Hematopoietic multipotent progenitor cell (in vitro differentiated cells): ENCODE results near the gene ATRNL1. TPM values are rescaled to one million over a fixed set of nuclear protein-coding genes. Genes with fewer than 3 reads are reported as not detected.
A peak's percentile ranks its signal among the peaks of the same experiment; 100 is the strongest.

ENCODE experiments used
- DNase-seq, 3 donors: peaks; one replicate each; pipeline ENCODE4 v3.0.0-alpha.2; 2011 to 2015; ENCODE audit warnings: low read depth in 2 of 3, low spot score in 2 of 3
- total RNA-seq: library from RNA; depleted of rRNA; stranded (reverse); fragments of >200 nt; gene quantifications from one replicate; pipeline ENCODE4 v1.2.3, GENCODE V29; 2012

Gene ATRNL1
- total RNA-seq, 1 donor: under 0.01 TPM

DNA sequence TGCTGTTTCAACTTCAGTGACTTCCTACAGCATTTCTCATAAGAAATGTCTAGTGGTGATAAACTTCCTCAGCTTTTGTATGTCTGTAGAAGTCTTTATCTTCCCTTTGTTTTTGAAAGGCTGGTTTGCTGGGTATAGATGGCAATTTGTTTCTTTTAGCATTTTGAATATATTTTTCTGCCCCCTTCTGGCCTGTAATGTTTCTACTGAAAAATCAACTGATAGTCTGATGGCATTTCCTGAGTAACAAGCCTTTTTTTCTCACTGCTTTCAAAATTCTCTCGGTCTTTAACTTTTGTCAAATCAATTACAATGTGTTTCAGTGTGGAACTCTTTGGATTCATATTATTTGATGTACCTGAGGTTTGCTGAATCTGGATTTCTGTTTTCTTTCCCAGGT, 487.1 kb downstream of the ATRNL1 start:
- DNase-seq: no peak

DNA sequence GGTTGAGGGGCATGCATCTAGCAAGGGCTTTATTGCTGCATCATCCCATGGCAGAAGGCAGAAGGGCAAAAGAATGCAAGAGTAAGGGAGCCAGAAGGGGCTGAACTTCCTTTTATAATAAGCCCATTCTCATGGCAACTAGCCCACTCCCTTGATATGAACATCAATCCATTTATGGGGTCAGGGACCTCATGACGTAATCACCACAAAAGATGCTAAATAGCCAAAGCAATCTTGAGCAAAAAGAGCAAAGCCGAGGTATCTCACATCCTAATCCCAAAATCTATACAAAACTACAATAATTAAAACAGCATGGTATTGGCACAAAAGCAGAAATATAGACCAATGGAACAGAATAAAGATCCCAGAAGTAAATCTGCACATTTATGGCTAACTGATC, 499.9 kb downstream of the ATRNL1 start:
- DNase-seq: no peak

DNA sequence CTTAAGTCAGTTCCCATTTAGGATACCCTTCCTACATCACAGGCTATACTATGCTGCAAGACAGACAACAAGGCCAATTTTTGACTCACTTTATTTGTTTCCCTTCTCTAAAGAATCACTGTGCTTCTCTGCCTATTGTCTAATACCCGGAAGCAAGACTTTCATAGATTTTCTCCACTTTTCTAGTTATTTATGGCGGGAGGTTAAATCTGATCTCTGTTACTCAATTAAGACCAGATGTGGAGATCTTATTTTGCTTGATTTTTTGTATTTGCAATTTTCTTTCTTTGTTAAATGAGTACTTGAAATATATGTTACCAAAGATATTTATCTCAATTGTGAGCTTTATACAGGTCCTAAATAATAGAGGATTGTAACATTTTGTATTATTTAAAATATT, 511.5 kb downstream of the ATRNL1 start:
- no peak for DNase-seq

DNA sequence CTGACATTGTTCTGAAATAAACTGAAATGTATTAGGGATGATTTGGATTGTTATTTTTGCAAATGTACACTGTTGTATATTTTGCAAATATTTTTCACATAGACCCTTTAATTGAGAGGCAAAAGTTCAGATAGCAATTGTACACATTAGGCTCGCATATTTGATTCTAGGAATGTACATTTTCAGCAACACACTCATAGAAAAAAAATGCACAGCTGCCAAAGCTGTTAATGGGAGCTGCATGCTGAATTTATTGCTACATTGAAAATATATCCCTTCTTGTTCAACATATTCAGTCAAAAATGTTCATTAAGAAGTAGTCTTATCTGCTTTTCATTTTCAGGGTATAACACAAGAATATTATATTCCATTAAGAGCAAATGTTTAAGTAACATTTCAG, 512.9 kb downstream of the ATRNL1 start:
- no peak for DNase-seq

DNA sequence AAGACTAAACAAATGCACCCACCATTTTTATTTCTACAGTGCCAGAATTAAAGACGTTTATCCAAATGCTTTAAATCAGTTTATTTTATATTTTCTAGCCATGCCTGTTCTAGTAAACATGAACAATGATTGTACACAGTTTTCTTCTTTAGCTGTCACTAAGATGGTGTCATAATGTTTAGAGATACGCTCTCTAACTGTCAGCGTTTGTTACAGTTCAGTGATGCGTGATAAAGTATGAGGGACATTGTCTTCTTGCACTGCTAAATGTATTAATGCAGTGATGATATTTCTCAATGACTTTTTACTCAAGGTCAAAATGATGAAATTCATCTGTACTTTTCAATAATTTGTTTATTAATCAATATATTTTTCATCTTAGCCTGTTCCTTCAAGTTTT, 513.6 kb downstream of the ATRNL1 start:
- no peak for DNase-seq

DNA sequence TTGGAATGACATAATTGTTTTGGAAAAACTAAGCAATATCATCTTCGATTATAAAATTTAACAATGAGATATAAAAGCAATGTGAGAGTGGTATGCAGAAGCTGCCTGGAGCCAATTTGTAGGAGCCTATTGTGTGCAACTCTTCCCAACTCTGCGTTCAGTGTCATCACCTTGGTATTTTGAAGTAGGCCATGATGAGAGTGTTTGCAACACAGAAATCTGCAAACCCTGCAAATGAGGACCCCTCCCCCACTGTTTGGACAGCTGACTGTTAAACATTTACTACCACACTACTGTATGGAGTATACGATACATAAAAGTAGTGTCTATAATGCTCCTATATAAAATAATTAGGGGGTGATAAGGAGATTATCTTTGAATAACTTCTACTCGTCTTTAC, 531.3 kb downstream of the ATRNL1 start:
- no peak for DNase-seq

DNA sequence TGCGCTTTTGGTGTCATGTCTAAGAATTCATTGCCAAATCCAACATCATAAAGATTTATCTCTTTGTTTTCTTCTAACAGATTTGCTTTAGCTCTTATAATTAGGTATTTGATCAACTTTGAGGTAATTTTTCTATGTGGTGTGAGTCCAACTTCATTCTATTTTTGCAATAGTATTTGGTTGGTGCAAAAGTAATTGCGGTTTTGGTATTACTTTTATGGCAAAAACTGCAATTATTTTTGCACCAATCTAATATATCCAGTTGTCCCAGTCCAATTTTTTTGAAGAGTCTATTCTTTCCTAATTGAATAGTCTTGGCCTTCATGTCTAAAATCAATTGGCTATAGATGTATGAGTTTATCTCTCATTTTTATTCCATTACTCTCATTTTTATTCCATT, 535.5 kb downstream of the ATRNL1 start:
- no peak for DNase-seq

DNA sequence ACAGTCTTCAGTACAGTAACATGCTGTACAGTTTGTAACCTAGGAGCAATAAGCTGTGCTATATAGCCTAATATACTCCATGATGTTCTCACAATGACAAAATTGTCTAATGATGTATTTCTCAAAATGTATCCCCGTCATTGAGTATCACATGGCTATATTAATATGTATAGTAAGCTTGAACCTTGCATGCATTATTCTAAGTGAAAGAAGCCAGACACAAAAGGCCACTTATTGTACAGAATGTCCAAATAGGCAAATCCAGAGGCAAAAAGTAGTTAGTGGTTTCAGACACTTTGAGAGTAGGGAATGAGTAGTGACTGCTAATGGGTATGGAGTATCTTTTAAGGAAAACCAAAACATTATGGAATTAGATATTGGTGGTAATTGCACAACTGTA, 545.1 kb downstream of the ATRNL1 start:
- DNase-seq: no peak

DNA sequence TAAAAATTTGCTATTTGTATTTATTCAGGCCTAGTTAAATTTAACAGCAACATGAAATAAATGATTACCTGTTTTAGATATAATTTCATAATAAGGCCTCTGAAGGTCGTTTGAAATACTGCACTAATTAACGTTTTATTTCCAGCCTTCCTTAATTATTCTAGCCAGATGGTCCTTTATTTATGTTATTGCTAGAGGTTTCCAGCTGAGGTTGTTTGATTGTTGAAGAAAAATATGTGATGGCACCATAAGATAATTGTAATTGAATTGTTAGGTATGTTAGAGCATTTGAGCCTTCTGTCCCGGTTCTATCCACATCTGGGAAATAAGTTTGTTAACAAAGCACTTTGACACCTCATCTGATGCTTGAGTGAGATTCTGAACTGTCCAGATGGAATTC, 556.1 kb downstream of the ATRNL1 start:
- DNase-seq: no peak

DNA sequence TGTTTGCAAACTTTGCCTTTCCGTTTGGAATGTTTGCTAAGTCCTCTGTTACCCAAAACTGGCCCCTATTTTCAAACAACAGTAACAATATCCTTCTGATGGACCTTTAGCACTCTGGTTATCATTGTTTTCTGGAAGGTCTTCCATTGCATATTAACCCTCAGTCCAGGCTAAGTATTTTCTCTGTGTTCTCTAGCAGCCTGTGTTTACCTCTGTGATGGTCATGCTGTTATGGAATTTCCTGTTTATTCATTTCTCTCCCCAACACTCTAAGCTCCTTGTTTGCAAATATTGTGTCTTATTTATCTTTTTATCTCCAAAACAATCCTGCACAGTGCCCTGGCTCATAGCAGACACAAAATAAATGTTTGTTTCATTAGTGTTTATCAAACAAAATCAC, 560.3 kb downstream of the ATRNL1 start:
- DNase-seq: no peak

DNA sequence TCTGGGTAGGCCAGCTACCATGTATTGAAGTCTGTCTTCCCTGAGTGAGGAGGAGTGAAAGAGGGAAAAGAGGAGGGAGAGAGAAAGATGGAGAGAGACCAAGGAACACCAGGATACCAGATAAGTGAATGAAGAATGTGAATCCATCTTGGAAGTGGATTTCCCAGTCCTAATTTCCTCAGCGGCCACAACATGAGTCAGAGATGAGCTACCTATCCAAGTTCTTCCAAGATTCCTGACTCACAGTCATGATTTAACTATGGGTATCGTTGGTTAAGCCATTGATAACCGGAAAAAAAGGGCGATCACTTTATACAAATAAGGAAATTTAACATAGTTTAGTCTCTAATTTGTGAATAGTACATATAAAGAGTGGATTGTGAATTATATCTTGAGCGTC, 561.8 kb downstream of the ATRNL1 start:
- no peak for DNase-seq

DNA sequence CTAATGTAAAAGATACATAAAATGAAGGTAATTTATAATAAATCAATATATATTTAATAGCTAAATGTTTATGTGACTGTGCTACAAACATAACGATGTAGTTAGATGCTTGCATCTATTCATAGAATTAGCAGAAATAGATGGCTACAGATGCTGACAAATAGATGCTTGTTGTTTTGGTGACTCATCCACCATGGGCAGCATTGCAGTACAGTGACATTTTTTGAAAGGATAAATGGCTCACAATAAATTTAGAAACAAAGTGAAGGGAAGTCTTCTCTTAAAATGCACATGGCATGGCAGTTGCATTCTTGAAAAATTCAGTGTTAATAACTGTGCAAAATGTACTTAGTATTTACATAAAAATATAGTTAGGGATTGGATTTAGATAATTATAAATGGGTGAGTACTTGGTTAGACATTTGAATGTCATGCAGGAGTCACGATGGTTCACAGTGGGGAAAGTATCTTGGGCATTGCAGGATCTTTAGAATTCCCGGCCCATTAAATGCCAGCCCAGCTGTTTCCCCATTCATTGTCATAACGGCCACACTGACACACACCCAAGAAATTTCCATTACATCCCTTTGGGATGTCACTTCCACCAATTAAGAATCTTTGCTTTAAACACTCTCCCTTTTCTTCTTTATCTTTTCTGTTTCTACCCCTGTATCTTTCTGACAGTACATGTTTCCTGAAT, 564.1 kb downstream of the ATRNL1 start:
- DNase-seq: no peak

DNA sequence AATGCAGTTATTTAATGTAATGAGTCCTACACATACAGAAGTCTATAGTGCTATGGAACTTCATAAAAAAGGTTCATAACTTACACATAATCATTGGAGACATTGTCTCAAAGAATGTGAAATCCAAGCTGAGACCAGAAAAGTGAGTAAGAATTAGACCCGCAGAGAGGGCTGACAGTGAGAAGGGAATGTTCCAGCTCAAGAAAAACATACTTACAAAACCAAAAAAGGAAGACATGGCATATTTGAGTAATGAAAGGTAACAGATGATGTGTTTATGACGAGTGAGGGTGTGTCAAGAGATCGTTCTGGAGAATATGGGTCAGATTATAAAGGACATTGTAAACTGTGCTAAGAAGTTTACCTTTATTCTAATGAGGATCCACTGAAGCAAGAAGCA, 566.5 kb downstream of the ATRNL1 start:
- no peak for DNase-seq

DNA sequence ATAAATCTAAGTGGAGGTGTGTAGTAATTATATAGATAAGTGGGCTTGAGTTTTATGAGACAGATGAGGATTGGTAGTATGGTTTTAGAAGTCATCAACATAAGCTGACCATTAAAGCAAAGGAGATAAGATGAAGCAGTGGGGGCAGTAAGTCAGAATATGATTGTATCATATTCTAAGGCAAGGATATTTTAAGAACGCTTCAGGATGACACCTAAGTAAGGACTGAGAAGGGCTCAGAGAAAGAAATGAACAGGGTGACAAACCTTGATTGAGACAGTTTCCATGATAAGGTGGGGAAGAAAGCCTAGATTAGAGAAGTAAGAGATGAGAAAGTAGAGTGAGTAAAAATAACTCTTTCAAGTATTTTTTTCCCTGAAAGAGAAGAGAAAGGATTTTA, 567.2 kb downstream of the ATRNL1 start:
- DNase-seq: no peak

DNA sequence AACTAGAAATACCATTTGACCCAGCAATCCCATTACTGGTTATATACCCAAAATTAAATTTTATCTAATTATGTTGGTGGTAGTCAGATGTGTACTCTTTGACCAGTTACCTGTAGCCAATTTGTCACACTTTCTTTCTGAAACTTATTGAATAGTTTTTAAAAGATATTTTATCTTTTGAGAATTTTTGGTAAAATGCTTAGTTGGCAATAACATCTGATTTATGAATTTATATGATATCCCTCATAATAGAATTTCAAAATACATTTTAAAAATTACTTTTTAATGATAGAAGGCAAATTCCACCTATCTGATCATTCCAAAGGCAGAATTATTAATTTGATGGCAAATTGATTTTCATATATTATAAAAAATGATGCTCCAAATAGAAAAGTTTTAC, 569.3 kb downstream of the ATRNL1 start:
- DNase-seq: no peak

DNA sequence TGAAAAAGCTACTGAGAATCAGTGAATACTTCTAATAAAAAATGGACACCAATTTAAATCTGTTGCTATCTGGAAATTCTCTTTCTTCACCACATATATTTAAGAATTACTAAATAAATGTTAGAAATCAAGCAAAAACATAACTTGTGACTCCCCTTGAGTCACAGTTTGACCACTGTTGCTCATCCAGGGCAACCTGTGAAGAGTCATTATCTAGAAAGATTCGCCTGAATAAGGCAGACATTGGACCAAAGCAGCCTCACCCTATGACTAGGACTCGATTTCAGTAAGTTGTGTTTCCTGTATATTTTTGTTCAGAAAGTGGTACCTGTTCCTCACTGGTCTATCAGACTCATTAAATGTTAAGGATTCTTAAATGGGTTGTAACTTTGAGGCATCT, 572.4 kb downstream of the ATRNL1 start:
- no peak for DNase-seq

DNA sequence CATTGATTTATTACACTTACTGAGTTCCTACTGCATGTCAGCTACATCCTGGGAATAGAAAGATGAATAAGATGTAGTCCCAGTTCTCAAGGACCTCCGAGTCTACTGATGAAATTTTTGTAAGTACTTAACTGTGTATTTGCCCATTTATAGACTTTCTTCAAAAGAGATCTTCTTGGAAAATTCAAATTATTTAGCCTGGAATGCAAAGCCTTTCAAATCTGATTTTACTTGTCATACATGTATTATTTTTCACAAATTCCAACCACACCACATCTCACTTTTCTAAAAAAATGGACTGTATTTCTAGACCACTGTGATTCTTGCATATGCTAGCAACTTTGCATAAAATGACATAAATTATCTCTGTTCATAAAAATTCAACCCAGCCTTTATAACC, 581.3 kb downstream of the ATRNL1 start:
- no peak for DNase-seq

DNA sequence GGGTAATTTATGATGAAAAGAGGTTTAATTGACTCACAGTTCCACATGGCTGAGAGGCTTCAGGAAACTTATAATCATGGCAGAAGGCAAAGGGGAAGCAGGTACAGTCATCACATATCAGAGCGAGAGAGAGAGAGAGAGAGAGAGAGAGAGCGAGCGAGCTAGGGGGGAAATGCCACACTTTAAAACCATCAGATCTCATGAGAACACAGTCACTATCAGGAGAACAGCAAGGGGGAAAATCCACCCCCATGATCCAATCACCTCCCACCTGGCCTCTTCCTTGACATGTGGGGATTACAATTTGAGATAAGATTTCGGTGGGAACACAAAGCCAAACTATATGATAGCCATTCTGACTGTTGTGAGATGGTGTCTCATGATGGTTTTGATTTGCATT, 603.6 kb downstream of the ATRNL1 start:
- DNase-seq: no peak

DNA sequence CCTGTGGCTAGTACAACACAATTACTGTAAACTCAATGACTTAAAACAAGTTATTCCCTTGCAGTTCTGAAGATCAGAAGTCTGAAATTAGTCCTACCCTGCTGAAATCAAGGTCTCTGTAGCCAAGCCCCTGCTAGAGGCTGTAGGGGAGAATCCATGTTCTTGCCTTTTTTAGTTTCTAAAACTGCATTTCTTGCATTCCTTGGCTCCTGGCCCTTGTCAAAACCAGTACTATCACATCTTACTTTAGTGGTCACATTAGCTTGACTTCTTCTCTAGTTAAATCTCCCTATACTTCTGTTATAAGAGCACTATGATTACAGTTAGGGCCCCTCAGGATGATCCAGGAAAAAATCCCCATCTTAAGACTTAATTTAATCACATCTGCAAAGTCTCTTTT, 612.9 kb downstream of the ATRNL1 start:
- DNase-seq: no peak

DNA sequence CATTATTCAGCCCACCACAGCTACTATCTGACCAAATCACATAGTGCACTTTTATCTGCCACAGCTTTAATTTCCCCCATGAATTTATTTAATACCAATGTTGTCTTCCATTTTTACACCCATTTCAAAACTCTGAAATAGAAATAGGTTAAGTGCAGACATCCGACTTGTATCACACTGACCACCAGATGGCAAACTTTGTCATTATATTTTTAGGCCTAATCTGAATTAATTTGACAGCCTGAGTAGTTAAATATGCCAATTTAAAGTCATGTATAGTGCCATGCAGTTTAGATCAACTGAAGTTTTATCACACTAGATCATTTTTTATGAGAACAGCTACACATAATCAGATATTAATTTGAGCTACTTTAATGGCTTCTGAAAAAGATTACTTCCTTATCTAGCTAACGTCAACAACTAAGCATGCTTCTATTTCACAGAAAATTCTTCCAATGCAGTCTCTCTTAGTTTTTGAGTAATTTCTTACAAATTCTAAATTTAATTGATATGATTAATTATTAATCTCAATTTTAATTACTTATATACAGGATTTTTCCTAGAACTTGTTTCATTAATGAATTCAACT, 613.4 kb downstream of the ATRNL1 start:
- DNase-seq: peak in 2 of 3 donors; percentile 5 to 43

DNA sequence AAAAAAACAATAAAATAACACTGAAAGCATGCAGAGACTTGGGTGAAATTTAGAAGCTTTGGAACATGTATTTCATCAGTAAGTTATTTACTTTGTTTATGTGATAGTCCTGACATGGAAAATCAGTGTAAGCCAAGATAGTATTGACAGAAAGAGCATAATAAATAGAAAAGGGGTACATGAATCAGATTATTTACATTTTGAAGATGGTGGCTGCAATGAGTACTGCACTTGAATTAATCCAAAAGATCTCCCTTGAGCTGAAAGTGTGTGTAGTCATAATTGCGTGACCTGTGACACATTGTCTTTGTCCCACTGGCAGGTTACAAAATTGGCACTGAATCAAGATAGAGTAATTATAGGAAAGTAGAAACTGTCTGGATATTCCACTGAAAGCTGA, 617.0 kb downstream of the ATRNL1 start:
- no peak for DNase-seq

DNA sequence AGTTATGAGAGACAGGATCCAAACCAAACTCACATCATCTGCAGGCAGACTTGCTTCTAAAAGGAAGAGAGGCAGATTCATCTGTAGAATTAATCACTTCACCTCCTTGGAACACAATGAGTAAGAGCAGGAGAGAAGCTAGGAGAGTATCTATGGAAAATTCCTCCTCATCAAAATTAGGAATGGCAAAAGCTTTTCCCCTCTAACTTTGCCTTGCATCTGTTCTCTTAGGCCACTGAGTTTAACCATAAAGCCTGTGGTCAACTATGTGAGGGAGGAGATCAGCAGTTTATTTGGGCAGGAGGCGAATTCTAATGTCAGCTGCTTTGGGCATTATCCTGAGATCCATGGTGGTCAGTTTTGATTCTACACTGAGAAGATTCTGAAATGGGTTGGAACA, 618.1 kb downstream of the ATRNL1 start:
- DNase-seq: no peak

DNA sequence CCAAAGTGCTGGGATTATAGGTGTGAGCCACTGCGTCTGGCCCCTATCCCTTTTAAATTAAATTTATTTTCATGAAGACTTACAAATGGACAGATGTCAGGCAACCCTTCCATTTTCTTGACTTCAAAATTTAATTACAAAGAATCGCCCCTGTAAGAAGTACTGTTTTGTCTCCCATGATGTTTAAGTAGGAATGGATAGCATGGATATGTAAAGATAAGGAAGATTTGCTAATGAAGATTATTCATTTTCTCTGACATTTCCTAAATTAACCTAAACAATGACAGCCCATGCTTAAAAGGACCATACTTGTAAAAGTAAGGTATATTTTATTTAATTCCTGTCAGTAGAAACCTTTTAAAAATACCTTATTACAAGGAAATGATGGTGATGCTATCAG, 627.0 kb downstream of the ATRNL1 start:
- no peak for DNase-seq
